IMR-90 (cell line): Measurements from ENCODE around the gene TIGD1. TPM values are rescaled to one million over a fixed set of nuclear protein-coding genes. Genes with fewer than 3 reads are reported as not detected.

Experiments
- ATAC-seq: fragments of 200-7000 bp; cut with Tn5 transposase; 2 replicates; pipeline ENCODE4 v1.9.1; 2020; ENCODE audit warnings: low read depth, mild to moderate bottlenecking, moderate library complexity
- BruUV-seq: library from RNA; stranded (reverse); fragments of 400-500 nt; replicated peaks from 2 replicates; lab custom pipeline; 2021; lab: Mats Ljungman, UMichigan
- CTCF ChIA-PET: fragments of 300-600 bp; formaldehyde crosslinking; extraction: SDS; loops from one replicate; lab custom pipeline; 2021; ENCODE audit warnings: antibody characterized with exemption; lab: Yijun Ruan, JAX
- POLR2A ChIA-PET: fragments of 300-600 bp; sonication (Branson Sonifier 250); formaldehyde crosslinking; loops from one replicate; lab custom pipeline; 2022; ENCODE audit warnings: antibody characterized with exemption; ENCODE audit not compliant: unreplicated experiment; lab: Charles Lee
- DNase-seq: peaks from one replicate; pipeline ENCODE4 v3.0.0; 2013
- H2AFZ ChIP-seq: replicated peaks from 2 replicates; pipeline ENCODE3; 2013; ENCODE audit warnings: low read length, mild to moderate bottlenecking; ENCODE audit not compliant: poor library complexity
- H2AK5ac ChIP-seq: 2 replicates; pipeline ENCODE4 v1.6.1; 2013; ENCODE audit warnings: low read depth, low read length, inconsistent platforms
- H2AK9ac ChIP-seq: replicated peaks from 2 replicates; pipeline ENCODE3; 2013; ENCODE audit warnings: mild to moderate bottlenecking, low read depth, low read length, moderate library complexity; ENCODE audit not compliant: poor library complexity
- H2BK120ac ChIP-seq: 2 replicates; pipeline ENCODE4 v1.6.1; 2013; ENCODE audit warnings: low read depth, low read length, inconsistent platforms
- H2BK15ac ChIP-seq: 3 replicates; pipeline ENCODE4 v1.6.1; 2013; ENCODE audit warnings: low read depth, low read length, inconsistent platforms
- H2BK20ac ChIP-seq: 2 replicates; pipeline ENCODE4 v1.6.1; 2013; ENCODE audit warnings: low read depth, mild to moderate bottlenecking, inconsistent platforms, low read length, moderate library complexity
- H2BK5ac ChIP-seq: 2 replicates; pipeline ENCODE4 v1.6.1; 2013; ENCODE audit warnings: mild to moderate bottlenecking, low read depth, low read length, inconsistent platforms; ENCODE audit not compliant: poor library complexity, severe bottlenecking
- H3K14ac ChIP-seq: replicated peaks from 2 replicates; pipeline ENCODE4 v1.6.1; 2013; ENCODE audit warnings: low read depth, low read length, inconsistent platforms
- H3K18ac ChIP-seq: 2 replicates; pipeline ENCODE4 v1.6.1; 2013; ENCODE audit warnings: low read depth, low read length, control low read depth
- H3K23ac ChIP-seq: 2 replicates; pipeline ENCODE4 v1.6.1; 2013; ENCODE audit warnings: low read depth, low read length, inconsistent platforms
- H3K27ac ChIP-seq: 2 replicates; pipeline ENCODE4 v1.5.1; 2013; ENCODE audit warnings: mild to moderate bottlenecking, control low read depth, low read length; ENCODE audit not compliant: insufficient read depth
- H3K27me3 ChIP-seq: 2 replicates; pipeline ENCODE4 v1.6.1; 2013; ENCODE audit warnings: low read length; ENCODE audit not compliant: control insufficient read depth, insufficient read depth
- H3K36me3 ChIP-seq: 2 replicates; pipeline ENCODE4 v1.6.1; 2013; ENCODE audit warnings: low read length, mixed read lengths; ENCODE audit not compliant: control insufficient read depth, insufficient read depth
- H3K4ac ChIP-seq: 2 replicates; pipeline ENCODE4 v1.6.1; 2013; ENCODE audit warnings: low read depth, low read length, inconsistent platforms
- H3K4me1 ChIP-seq: 2 replicates; pipeline ENCODE4 v1.6.1; 2013; ENCODE audit warnings: low read length, mixed read lengths; ENCODE audit not compliant: control insufficient read depth, insufficient read depth
- H3K4me2 ChIP-seq: 2 replicates; pipeline ENCODE4 v1.6.1; 2013; ENCODE audit warnings: low read depth, mild to moderate bottlenecking, control low read depth, low read length, moderate library complexity
- H3K4me3 ChIP-seq: 2 replicates; pipeline ENCODE4 v1.5.1; 2013; ENCODE audit warnings: low read depth, mild to moderate bottlenecking, control low read depth, low read length, moderate library complexity; ENCODE audit not compliant: insufficient read depth
- H3K56ac ChIP-seq: 2 replicates; pipeline ENCODE4 v1.6.1; 2013; ENCODE audit warnings: low read length, inconsistent platforms; ENCODE audit not compliant: insufficient read depth; ENCODE audit errors: extremely low read depth
- H3K79me1 ChIP-seq, 2 experiments: 2 replicates each; pipeline ENCODE4 v1.6.1; 2013; ENCODE audit warnings: low read length in 2 of 2, inconsistent platforms in 1 of 2, low read depth in 1 of 2
- H3K9ac ChIP-seq: 2 replicates; pipeline ENCODE4 v1.6.1; 2013; ENCODE audit warnings: low read depth, low read length, control low read depth
- H3K9me1 ChIP-seq: 2 replicates; pipeline ENCODE4 v1.6.1; 2013; ENCODE audit warnings: low read length, inconsistent platforms; ENCODE audit not compliant: insufficient read depth
- H3K9me3 ChIP-seq: 2 replicates; pipeline ENCODE4 v1.6.1; 2013; ENCODE audit warnings: low read length; ENCODE audit not compliant: control insufficient read depth, insufficient read depth
- H4K20me1 ChIP-seq: 2 replicates; pipeline ENCODE4 v1.6.1; 2013; ENCODE audit warnings: low read length, inconsistent platforms; ENCODE audit not compliant: insufficient read depth
- H4K5ac ChIP-seq: 2 replicates; pipeline ENCODE4 v1.6.1; 2013; ENCODE audit warnings: mild to moderate bottlenecking, low read depth, low read length, control low read depth
- H4K8ac ChIP-seq, 2 experiments: 2 replicates each; pipeline ENCODE4 v1.6.1; 2013; ENCODE audit warnings: low read depth in 2 of 2, low read length in 2 of 2, control low read depth in 1 of 2, inconsistent platforms in 1 of 2
- H4K91ac ChIP-seq: 2 replicates; pipeline ENCODE4 v1.6.1; 2013; ENCODE audit warnings: low read depth, low read length, inconsistent platforms; ENCODE audit not compliant: insufficient read depth
- FOS ChIP-seq: fragments of 150-350 bp; IDR thresholded peaks from 2 replicates; pipeline ENCODE4 v1.6.1; 2016; ENCODE audit warnings: low read depth, low read length
- MAZ ChIP-seq: IDR thresholded peaks from 2 replicates; pipeline ENCODE4 v1.6.1; 2012; ENCODE audit warnings: low read depth, mild to moderate bottlenecking, low read length, improper control_type of control experiment, moderate library complexity, borderline replicate concordance
- MXI1 ChIP-seq: IDR thresholded peaks from 2 replicates; pipeline ENCODE4 v1.6.1; 2012; ENCODE audit warnings: low read depth, mild to moderate bottlenecking, low read length, moderate library complexity, borderline replicate concordance
- RFX5 ChIP-seq: IDR thresholded peaks from 2 replicates; pipeline ENCODE4 v1.8.0; 2012; ENCODE audit warnings: low read depth, mild to moderate bottlenecking, low read length, moderate library complexity
- SMC3 ChIP-seq: fragments of 150-350 bp; IDR thresholded peaks from 2 replicates; pipeline ENCODE4 v1.6.1; 2016; ENCODE audit warnings: low read depth, mild to moderate bottlenecking, antibody characterized with exemption, low read length, moderate library complexity
- WGBS, 2 experiments: methylation state at CpG; one replicate each; pipeline versions ENCODE4 v1.1.5 to v1.1.7; 2013; ENCODE audit warnings: missing lambda C conversion rate in 2 of 2; ENCODE audit not compliant: insufficient read length in 1 of 2; ENCODE audit errors: extremely low coverage in 2 of 2; 5-methylcytosine and 5-hydroxymethylcytosine counted together
- dilution Hi-C: fragments of 300-500 bp; cut with HindIII; formaldehyde crosslinking; loops from one replicate; pipeline ENCODE4 v1.14.3; 2018; ENCODE audit warnings: low sequenced_read_pairs; ENCODE audit not compliant: unreplicated experiment
- in situ Hi-C: fragments of 300-500 bp; cut with MboI; formaldehyde crosslinking; loops from 3 replicates; pipeline ENCODE4 v1.14.3; 2019; ENCODE audit warnings: low sequenced_read_pairs, inconsistent platforms, mixed read lengths
- intact Hi-C: fragments of 100-400 bp; cut with micrococcal nuclease; formaldehyde crosslinking; loops from 2 replicates; pipeline ENCODE4 v1.10.0; 2022
- polyA plus RNA-seq, 3 experiments: library from polyadenylated mRNA; depleted of rRNA; stranded (reverse); fragments of >200 nt; gene quantifications; 2 replicates each; pipeline ENCODE4 v1.2.3, GENCODE V29; 2012; ENCODE audit warnings: low replicate concordance in 1 of 3
- total RNA-seq: library from RNA; depleted of rRNA; stranded (reverse); fragments of >200 nt; gene quantifications from 2 replicates; pipeline ENCODE4 v1.2.3, GENCODE V29; 2012

The TIGD1 gene
- total and polyA plus RNA-seq, 2 of the 4 experiments (the other 2 are of a cell fraction): 2.7 to 2.9 TPM

- peaks cover 4% of the 10 kb centered on the region; the same call in 1 of the 2 replicates for H3K36me3 ChIP-seq
- ChIA-PET CTCF (no interaction called here), POLR2A (no interaction called here)
- in situ Hi-C loops: no loop called here
- peaks cover 14% of the 10 kb centered on the region for H3K27me3 ChIP-seq
- peaks cover 0 to 8% of the 10 kb centered on the region in 2 experiments; a peak in 2 of 4 replicates for H3K79me1 ChIP-seq
- no peak overlapping the region for H3K27ac ChIP-seq
- no peak overlapping the region for H2BK5ac ChIP-seq
- no peak for DNase-seq
- H3K56ac ChIP-seq: no peak overlapping the region
- H4K20me1 ChIP-seq: no peaks in the 10 kb centered on the region; the same call in 1 of the 2 replicates
- no peak overlapping the region for H3K9ac ChIP-seq
- no peak overlapping the region for H2AK5ac ChIP-seq
- H2BK15ac ChIP-seq: no peak overlapping the region
- intact Hi-C loops: no loop called here
- H2AK9ac ChIP-seq: no peak overlapping the region
- no peaks in the 10 kb centered on the region for H3K9me3 ChIP-seq
- no peak overlapping the region for H4K8ac ChIP-seq
- H4K5ac ChIP-seq: no peak overlapping the region
- H3K4me2 ChIP-seq: no peak overlapping the region
- no peak for ATAC-seq
- TF ChIP-seq MXI1 (no peak), MAZ (no peak), FOS (no peak), RFX5 (no peak), SMC3 (no peak)
- dilution Hi-C loops: no loop called here
- H3K4me1 ChIP-seq: no peaks in the 10 kb centered on the region; the same call in 1 of the 2 replicates
- no peak overlapping the region for H3K14ac ChIP-seq
- H2BK120ac ChIP-seq: no peak overlapping the region
- no TSS peak for BruUV-seq
- H2BK20ac ChIP-seq: no peak overlapping the region
- H3K18ac ChIP-seq: no peak overlapping the region
- 77% methylated on average over 5 of the region's 9 CpGs; no CpG with 5 or more reads in 1 of the 2 experiments for WGBS, 2 experiments
- H3K4me3 ChIP-seq: no peak overlapping the region
- no peak overlapping the region for H3K23ac ChIP-seq
- H3K4ac ChIP-seq: no peak overlapping the region
- H3K9me1 ChIP-seq: peaks cover 5% of the 10 kb centered on the region; the same call in 1 of the 2 replicates
- no peak overlapping the region for H4K91ac ChIP-seq
- H2AFZ ChIP-seq: no peak overlapping the region
Measured at GRCh38 chr2:232541961-232542714, 8.2 kb downstream of the TIGD1 start.
